Sigmoid colon (tissue), 7 donors: ENCODE results near the gene WSCD1. TPM values are rescaled to one million over a fixed set of nuclear protein-coding genes. Genes with fewer than 3 reads are reported as not detected.

Experiments
- DNase-seq: peaks from one replicate; pipeline ENCODE4 v3.0.0-alpha.2; 2019
- H3K27ac ChIP-seq, 4 donors: fragments of 200-600 bp; sonication (generic); one replicate each; pipeline ENCODE4 v1.5.1; 2016 to 2019; ENCODE audit warnings: mild to moderate bottlenecking in 1 of 4
- H3K27me3 ChIP-seq, 3 donors: fragments of 200-600 bp; sonication (generic); one replicate each; pipeline ENCODE4 v1.5.1; 2019; ENCODE audit warnings: mild to moderate bottlenecking in 1 of 3
- H3K36me3 ChIP-seq, 4 donors: fragments of 200-600 bp; sonication (generic); one replicate each; pipeline ENCODE4 v1.5.1; 2016 to 2019
- H3K4me1 ChIP-seq, 4 donors: fragments of 200-600 bp; sonication (generic); one replicate each; pipeline ENCODE4 v1.5.1; 2017 to 2019
- H3K4me3 ChIP-seq, 4 donors: fragments of 200-600 bp; sonication (generic); one replicate each; pipeline ENCODE4 v1.5.1; 2017 to 2019; ENCODE audit warnings: mild to moderate bottlenecking in 2 of 4, moderate library complexity in 1 of 4
- H3K9me3 ChIP-seq, 4 donors: fragments of 200-600 bp in 3 of 4; sonication (generic) in 3 of 4; one replicate each; pipeline versions ENCODE4 v1.5.1 to v1.6.1; 2013 to 2019
- CTCF ChIP-seq, 4 experiments: fragments of 450-650 bp in 3 of 4; fragments of 200-600 bp in 1 of 4; IDR thresholded peaks; one replicate each; pipeline ENCODE4 v1.5.1; 2016 to 2019; ENCODE audit warnings: antibody characterized with exemption in 4 of 4, mild to moderate bottlenecking in 3 of 4, moderate library complexity in 2 of 4
- EP300 ChIP-seq, 4 donors: sonication (generic); formaldehyde crosslinking; IDR thresholded peaks; one replicate each; pipeline ENCODE4 v1.6.1; 2017; ENCODE audit warnings: antibody characterized with exemption in 4 of 4
- POLR2A ChIP-seq, 2 donors: fragments of 450-650 bp; IDR thresholded peaks; one replicate each; pipeline ENCODE4 v1.6.1; 2016; ENCODE audit warnings: antibody characterized with exemption in 2 of 2, mild to moderate bottlenecking in 2 of 2, moderate library complexity in 2 of 2
- POLR2AphosphoS5 ChIP-seq, 4 donors: sonication (generic); formaldehyde crosslinking; IDR thresholded peaks; one replicate each; pipeline ENCODE4 v1.6.1; 2017; ENCODE audit warnings: antibody characterized with exemption in 4 of 4
- WGBS, 2 donors: extraction: QIAGEN DNeasy Blood & Tissue Kit; methylation state at CpG; one replicate each; pipeline ENCODE4 v1.1.7; 2013; 5-methylcytosine and 5-hydroxymethylcytosine counted together
- intact Hi-C: fragments of 100-400 bp; cut with DNase I; formaldehyde crosslinking; loops from one replicate; pipeline ENCODE4 v1.15.1; 2023
- polyA plus RNA-seq, 3 donors: library from polyadenylated mRNA; stranded (reverse); fragments of 200-250 nt; gene quantifications; one replicate each; pipeline ENCODE4 v1.2.3, GENCODE V29; 2013
- total RNA-seq, 4 donors: library from RNA; depleted of rRNA; stranded (reverse); fragments of >200 nt; gene quantifications; one replicate each; pipeline ENCODE4 v1.1.0, GENCODE V29; 2016
- donor health status: healthy with polysubstance abuse.
- donor health status: Bipolar disorder and iron deficiency.
- donor health status: healthy.

The WSCD1 gene
- total and polyA plus RNA-seq, 7 donors = 1.6 to 9.6 (median 3.8) TPM

DNA sequence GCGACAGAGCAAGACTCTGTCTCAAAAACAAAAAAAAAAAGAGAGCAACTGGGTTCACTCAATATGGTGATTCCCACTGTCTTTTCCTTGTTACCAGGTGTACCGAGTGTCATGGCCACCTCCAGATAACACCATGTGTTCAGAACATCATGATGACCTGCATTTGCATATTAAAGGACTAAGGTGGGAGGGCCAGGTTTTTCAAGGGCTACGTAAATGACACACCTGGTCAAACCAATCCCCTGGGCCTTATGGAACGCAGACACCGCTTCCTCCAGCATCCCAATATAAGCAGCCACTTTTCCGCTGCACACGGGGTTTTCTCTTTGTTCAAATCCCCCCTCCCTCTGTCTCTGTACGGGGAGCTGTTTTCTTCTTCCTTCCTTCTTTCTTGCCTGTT is 29.3 kb downstream of the WSCD1 start:
- intact Hi-C loops = no loop called here

GRCh38 chr17:6100146-6100545 is 30.0 kb downstream of the WSCD1 start:
- H3K4me3 ChIP-seq = no peak overlapping the region
- H3K27me3 ChIP-seq = no peaks in the 10 kb centered on the region
- no peaks in the 10 kb centered on the region for H3K4me1 ChIP-seq
- DNase-seq = peak; percentile 45
- H3K27ac ChIP-seq = no peak overlapping the region
- no peaks in the 10 kb centered on the region for H3K9me3 ChIP-seq
- no peak for TF ChIP-seq EP300 (IDR thresholded peaks at IDR 0.05)
- no peak for TF ChIP-seq CTCF (IDR thresholded peaks at IDR 0.05)
- TF ChIP-seq POLR2A (IDR thresholded peaks at IDR 0.05) = no peak
- intact Hi-C loops = no loop called here
- H3K36me3 ChIP-seq = no peaks in the 10 kb centered on the region
- WGBS, 2 donors = 89 to 92% methylated on average over 9 of the region's 9 CpGs

More for the DNA sequence above, 29.3 kb downstream of the WSCD1 start:
- peak; percentile 18 for DNase-seq
- no peak overlapping the region for H3K4me3 ChIP-seq
- H3K4me1 ChIP-seq = no peaks in the 10 kb centered on the region
- no peaks in the 10 kb centered on the region for H3K9me3 ChIP-seq
- TF ChIP-seq POLR2A (IDR thresholded peaks at IDR 0.05) (no peak), POLR2AphosphoS5 (IDR thresholded peaks at IDR 0.05) (no peak), CTCF (IDR thresholded peaks at IDR 0.05) (no peak), EP300 (IDR thresholded peaks at IDR 0.05) (no peak)
- 87 to 92% methylated on average over 8 of the region's 8 CpGs for WGBS, 2 donors
- H3K36me3 ChIP-seq = no peaks in the 10 kb centered on the region
- H3K27ac ChIP-seq = peak overlapping the region in 1 of 4 donors; percentile 8
- no peaks in the 10 kb centered on the region for H3K27me3 ChIP-seq

- Histone ChIP-seq H3K4me1 (no peaks in the 10 kb centered on the region), H3K9me3 (no peaks in the 10 kb centered on the region), H3K36me3 (no peaks in the 10 kb centered on the region), H3K27ac (no peak overlapping the region), H3K4me3 (no peak overlapping the region), H3K27me3 (no peaks in the 10 kb centered on the region)
- DNase-seq = no peak
- TF ChIP-seq POLR2AphosphoS5 (IDR thresholded peaks at IDR 0.05) (no peak), POLR2A (IDR thresholded peaks at IDR 0.05) (no peak), CTCF (IDR thresholded peaks at IDR 0.05) (no peak), EP300 (IDR thresholded peaks at IDR 0.05) (no peak)
- 82 to 93% methylated on average over 7 of the region's 7 CpGs for WGBS, 2 donors
- intact Hi-C loops = no loop called here
Measured at GRCh38 chr17:6100891-6101500, 30.8 kb downstream of the WSCD1 start.

- 64 to 70% methylated on average over 10 of the region's 10 CpGs for WGBS, 2 donors
- Histone ChIP-seq H3K9me3 (no peaks in the 10 kb centered on the region), H3K4me1 (no peaks in the 10 kb centered on the region), H3K27me3 (no peaks in the 10 kb centered on the region), H3K36me3 (no peaks in the 10 kb centered on the region), H3K27ac (no peak overlapping the region), H3K4me3 (no peak overlapping the region)
- TF ChIP-seq CTCF (IDR thresholded peaks at IDR 0.05) (no peak), POLR2A (IDR thresholded peaks at IDR 0.05) (no peak), POLR2AphosphoS5 (IDR thresholded peaks at IDR 0.05) (no peak), EP300 (IDR thresholded peaks at IDR 0.05) (no peak)
- no peak for DNase-seq
- intact Hi-C loops = no loop called here
Measured at GRCh38 chr17:6101706-6102105, 31.5 kb downstream of the WSCD1 start.

GRCh38 chr17:6102615-6103014 is 32.4 kb downstream of the WSCD1 start:
- Histone ChIP-seq H3K4me3 (no peak overlapping the region), H3K36me3 (no peaks in the 10 kb centered on the region), H3K4me1 (no peaks in the 10 kb centered on the region), H3K27ac (no peak overlapping the region), H3K27me3 (no peaks in the 10 kb centered on the region), H3K9me3 (no peaks in the 10 kb centered on the region)
- TF ChIP-seq EP300 (IDR thresholded peaks at IDR 0.05) (no peak), CTCF (IDR thresholded peaks at IDR 0.05) (no peak), POLR2A (IDR thresholded peaks at IDR 0.05) (no peak), POLR2AphosphoS5 (IDR thresholded peaks at IDR 0.05) (no peak)
- intact Hi-C loops = no loop called here
- 14 to 71% methylated on average over 3 of the region's 3 CpGs for WGBS, 2 donors
- DNase-seq = no peak
